ENCODE results near the gene FAM43A.

FAM43A gene

GRCh38 chr3:194730365-194730764, 44.7 kb downstream of the FAM43A start:
- no peak overlapping the region for H3K4me3 Mint-ChIP-seq
- peaks cover 18% of the 10 kb centered on the region for H3K27me3 Mint-ChIP-seq (ENCODE audit: low read depth)
- H3K36me3 Mint-ChIP-seq (ENCODE audit: low read depth) = no peaks in the 10 kb centered on the region
- no peak for TF ChIP-seq CTCF (IDR thresholded peaks at IDR 0.05; ENCODE audit: unreplicated experiment in 3 of 3)
- no peaks in the 10 kb centered on the region for H3K4me1 Mint-ChIP-seq
- H3K9me3 Mint-ChIP-seq = peaks cover 3% of the 10 kb centered on the region
- no peak overlapping the region for H3K27ac Mint-ChIP-seq

GRCh38 chr3:194731506-194732073, 45.9 kb downstream of the FAM43A start:
- no peak for TF ChIP-seq CTCF (IDR thresholded peaks at IDR 0.05; ENCODE audit: unreplicated experiment in 3 of 3)
- H3K36me3 Mint-ChIP-seq (ENCODE audit: low read depth) = no peaks in the 10 kb centered on the region
- no peaks in the 10 kb centered on the region for H3K4me1 Mint-ChIP-seq
- H3K27me3 Mint-ChIP-seq (ENCODE audit: low read depth) = peaks cover 18% of the 10 kb centered on the region
- no peak overlapping the region for H3K4me3 Mint-ChIP-seq
- H3K9me3 Mint-ChIP-seq = peaks cover 3% of the 10 kb centered on the region
- no peak overlapping the region for H3K27ac Mint-ChIP-seq

GRCh38 chr3:194732617-194733016, 46.9 kb downstream of the FAM43A start:
- H3K27ac Mint-ChIP-seq = no peak overlapping the region
- peaks cover 3% of the 10 kb centered on the region for H3K9me3 Mint-ChIP-seq
- no peaks in the 10 kb centered on the region for H3K36me3 Mint-ChIP-seq (ENCODE audit: low read depth)
- H3K4me1 Mint-ChIP-seq = no peaks in the 10 kb centered on the region
- no peak overlapping the region for H3K4me3 Mint-ChIP-seq
- H3K27me3 Mint-ChIP-seq (ENCODE audit: low read depth) = peaks cover 18% of the 10 kb centered on the region
- no peak for TF ChIP-seq CTCF (IDR thresholded peaks at IDR 0.05; ENCODE audit: unreplicated experiment in 3 of 3)

- Mint-ChIP-seq H3K4me1 (peaks cover 7% of the 10 kb centered on the region), H3K27ac (no peak overlapping the region), H3K27me3 (ENCODE audit: low read depth) (peaks cover 25% of the 10 kb centered on the region), H3K4me3 (no peak overlapping the region), H3K9me3 (peaks cover 3% of the 10 kb centered on the region), H3K36me3 (ENCODE audit: low read depth) (no peaks in the 10 kb centered on the region)
- no peak for TF ChIP-seq CTCF (IDR thresholded peaks at IDR 0.05; ENCODE audit: unreplicated experiment in 3 of 3)
Observed at GRCh38 chr3:194736277-194736895, 50.7 kb downstream of the FAM43A start.

- Mint-ChIP-seq H3K36me3 (ENCODE audit: low read depth) (no peaks in the 10 kb centered on the region), H3K27me3 (ENCODE audit: low read depth) (peaks cover 25% of the 10 kb centered on the region), H3K4me1 (peaks cover 7% of the 10 kb centered on the region), H3K4me3 (no peak overlapping the region), H3K9me3 (peaks cover 3% of the 10 kb centered on the region), H3K27ac (no peak overlapping the region)
- TF ChIP-seq CTCF (IDR thresholded peaks at IDR 0.05; ENCODE audit: unreplicated experiment in 3 of 3) = no peak
Observed at GRCh38 chr3:194736896-194737600, 51.4 kb downstream of the FAM43A start.
